TTC549 (cell line): ENCODE measurements around the gene SH3D19.

ENCODE experiments used
- FAIRE-seq: peaks from 2 replicates; lab custom pipeline; 2012; peaks lifted over from hg19 to GRCh38; lab: Jason Lieb, UNC

SH3D19 gene

GRCh38 chr4:151231915-151232595, 93.3 kb downstream of the SH3D19 start:
- FAIRE-seq: no peak

DNA sequence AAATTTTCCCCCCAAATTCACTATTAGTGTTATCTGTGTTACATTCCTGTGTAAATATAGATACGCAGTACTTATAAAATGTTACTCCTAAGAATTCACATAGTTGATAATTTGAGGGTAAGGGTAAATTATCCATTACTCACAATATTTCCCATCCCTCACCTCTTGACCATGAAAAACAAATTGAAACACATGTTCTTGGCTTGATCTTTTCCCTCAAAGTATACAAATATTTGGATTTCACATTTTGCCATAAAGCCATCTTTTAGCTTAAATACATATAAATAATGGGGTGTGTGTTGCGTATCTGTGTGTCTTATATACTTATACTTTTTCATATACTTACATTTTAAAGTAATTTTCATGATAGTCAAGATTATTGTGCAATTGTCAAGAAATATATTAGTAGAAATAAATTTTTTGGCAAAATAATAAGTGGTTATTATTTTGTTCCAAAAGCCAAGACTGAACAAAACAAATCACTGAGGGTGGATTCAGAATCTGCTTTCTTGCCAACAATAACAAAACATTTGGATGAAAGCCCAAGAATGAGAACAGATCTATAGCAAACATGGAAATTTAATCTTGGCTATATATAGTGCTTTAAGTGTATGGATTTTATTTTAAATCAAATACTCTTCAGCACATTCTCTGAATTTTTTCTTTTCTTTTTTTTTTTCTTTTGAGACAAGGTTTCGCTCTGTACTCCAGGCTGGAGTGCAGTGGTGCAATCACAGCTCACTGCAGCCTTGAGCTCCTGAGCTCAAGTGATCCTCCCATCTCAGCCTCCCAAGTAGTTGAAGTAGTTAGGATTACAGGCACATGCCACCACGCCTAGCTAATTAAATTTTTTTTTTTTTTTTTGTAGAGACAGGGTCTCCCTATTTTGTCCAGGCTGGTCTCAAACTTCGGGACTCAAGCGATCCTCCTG, 97.0 kb downstream of the SH3D19 start:
- no peak for FAIRE-seq

- no peak for FAIRE-seq
Observed at GRCh38 chr4:151227731-151228130, 97.7 kb downstream of the SH3D19 start.

DNA sequence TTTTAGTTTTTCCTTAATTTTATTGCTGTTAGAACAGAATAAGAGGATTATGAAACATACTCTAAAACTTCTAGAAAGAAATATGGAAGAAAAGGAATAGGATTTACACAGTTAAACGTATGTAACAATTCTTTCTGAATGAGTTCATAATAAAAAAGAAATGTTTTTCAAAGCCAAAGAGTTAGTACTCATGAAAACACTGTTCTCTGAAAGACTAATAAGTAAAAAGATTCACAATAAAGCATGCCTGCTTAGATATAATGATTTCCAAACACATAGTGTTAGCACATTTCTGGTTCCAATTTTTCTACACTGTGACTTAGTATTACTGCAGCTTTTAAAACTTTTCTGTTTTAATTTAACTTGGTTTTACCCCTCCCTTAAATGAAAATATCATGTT, 98.2 kb downstream of the SH3D19 start:
- no peak for FAIRE-seq

DNA sequence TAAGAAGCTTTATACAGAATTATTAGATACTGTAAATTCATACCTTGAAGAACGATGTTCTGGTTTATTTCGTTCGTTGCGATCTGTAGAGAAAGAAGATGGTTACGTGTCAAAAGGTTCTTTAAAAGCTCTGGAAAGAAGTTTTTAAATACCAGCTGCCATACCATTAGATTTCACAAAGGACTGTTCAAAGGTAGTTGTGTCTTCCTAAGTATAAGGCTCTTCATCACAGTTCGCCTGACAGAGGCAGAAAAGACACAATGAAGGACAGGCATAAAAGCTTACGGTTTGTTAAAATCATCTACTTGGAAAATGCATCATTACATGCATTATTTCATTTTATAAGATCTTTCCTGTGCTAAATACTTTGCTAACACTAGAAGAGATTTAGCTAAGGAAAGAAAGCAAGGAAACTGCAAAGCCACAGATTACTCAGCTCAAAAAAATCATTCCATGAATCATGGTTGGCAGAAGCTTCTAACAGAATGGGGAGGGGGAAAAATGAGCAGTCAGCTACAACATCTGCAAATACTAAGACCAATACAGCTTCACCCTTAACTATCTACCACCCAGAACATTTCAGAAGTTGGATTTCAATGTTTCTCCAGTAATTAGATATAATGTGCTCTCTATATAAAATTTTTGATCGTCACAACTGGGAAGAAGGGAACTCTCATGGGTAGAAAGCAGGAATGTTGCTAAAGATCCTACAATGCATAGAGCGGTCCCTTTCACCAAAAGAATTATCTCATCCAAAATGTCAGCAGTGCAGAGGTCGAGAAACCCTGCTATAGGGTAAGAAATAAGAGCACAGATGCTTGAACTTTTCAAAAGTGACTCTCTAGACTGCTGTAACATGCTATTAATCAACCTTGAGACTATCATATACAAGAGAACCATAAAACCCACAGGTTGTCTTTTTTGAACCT, 99.1 kb downstream of the SH3D19 start:
- no peak for FAIRE-seq

DNA sequence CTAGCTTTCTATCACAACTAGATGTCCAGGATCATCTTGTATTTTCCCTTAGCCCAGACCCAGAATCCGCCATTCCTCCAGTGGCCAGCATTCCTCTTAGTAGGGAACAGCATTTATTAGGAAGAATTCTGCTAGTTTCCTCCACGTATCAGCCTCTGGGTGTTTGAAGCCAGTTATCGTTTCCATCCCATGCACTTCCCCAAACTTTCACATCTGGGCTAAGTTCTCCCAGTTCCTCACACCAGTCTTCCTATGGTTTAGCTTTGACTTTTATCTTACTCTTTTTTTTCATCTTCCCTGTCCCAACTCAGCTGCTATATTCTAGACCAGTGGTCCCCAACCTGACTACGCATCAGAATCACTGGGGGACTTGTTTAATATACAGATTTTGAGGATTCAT, 101.9 kb downstream of the SH3D19 start:
- FAIRE-seq: no peak

- no peak for FAIRE-seq
Observed at GRCh38 chr4:151219948-151220347, 105.5 kb downstream of the SH3D19 start.

GRCh38 chr4:151219091-151219490, 106.3 kb downstream of the SH3D19 start:
- no peak for FAIRE-seq

GRCh38 chr4:151218343-151218742, 107.1 kb downstream of the SH3D19 start:
- FAIRE-seq: no peak

- no peak for FAIRE-seq
Observed at GRCh38 chr4:151217326-151217725, 108.1 kb downstream of the SH3D19 start.

DNA sequence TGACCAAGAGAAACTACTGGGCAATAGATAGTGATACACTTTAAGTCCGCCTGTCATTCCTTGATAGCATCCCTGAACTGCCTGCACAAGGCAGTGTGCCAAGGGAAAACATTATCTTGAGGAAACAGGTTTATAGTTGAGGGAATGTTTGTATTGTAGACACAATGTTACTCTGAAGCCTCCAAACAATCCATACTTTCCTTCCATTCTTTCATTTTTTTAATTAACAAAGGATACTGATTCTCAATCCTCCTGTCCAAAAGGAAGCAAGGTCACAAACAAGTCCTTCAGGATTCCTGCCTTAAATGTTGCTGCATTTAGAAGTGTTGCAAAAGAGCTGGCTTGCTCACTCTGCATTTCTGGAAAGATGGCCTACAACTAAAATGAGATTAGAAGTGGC, 110.1 kb downstream of the SH3D19 start:
- no peak for FAIRE-seq

DNA sequence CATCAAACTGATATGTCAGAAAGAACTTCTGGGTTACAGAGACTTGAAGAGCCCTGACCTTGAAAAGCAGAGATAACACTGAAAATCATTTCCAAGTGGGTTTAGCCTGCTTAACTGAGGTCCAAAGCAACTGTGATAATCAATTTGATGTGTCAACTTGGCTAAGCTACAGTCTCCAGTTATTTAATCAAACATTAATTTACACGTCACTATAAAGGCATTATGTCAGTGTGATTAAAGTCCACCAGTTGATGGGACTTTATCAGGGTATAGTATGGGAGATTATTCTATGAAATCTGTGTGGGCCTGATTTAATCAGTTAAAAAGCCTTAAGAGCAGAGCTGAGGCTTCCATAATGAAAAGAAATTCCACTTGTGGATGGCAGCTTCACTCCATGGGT, 117.5 kb downstream of the SH3D19 start:
- FAIRE-seq: no peak

GRCh38 chr4:151207186-151207585, 118.2 kb downstream of the SH3D19 start:
- FAIRE-seq: no peak

DNA sequence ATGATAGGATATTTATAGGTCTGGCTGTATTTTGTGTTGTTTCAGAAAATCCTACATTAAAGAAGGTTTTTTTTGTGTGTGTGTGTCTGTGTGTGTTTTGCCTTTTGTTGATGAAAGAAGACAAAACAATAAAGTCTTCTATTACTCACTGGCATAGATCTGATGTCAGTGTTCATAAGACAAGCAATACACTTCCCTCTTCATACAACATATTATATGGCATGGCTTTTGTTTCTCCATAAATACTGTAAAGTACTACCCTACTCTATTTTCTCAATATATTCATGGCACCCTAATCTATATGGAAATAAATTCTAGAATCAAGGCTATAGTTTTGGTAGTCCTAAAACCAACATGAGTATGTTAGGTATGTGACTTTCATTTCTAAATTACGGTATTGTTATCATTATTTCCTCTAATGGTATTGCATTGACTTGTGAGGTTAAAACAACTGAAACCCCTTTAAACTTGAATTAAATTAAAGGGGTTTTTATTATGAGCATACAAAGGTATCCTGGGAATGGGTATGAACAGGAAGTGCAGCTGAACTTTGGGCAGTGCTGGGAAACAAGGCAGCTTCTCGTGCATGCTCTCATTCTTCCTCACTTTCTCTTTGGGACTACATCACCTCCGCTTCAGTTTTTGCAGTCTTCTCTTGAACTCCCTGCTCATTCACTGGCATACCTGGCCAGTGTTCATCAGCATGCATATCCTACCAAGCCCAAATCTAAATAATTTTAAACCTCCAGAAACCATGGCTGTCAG, 119.0 kb downstream of the SH3D19 start:
- no peak for FAIRE-seq

GRCh38 chr4:151205722-151206121, 119.7 kb downstream of the SH3D19 start:
- no peak for FAIRE-seq

- FAIRE-seq: no peak
Observed at GRCh38 chr4:151204925-151205524, 120.4 kb downstream of the SH3D19 start.

GRCh38 chr4:151202851-151203455, 122.5 kb downstream of the SH3D19 start:
- FAIRE-seq: no peak

- FAIRE-seq: no peak
Observed at GRCh38 chr4:151202381-151202780, 123.0 kb downstream of the SH3D19 start.

DNA sequence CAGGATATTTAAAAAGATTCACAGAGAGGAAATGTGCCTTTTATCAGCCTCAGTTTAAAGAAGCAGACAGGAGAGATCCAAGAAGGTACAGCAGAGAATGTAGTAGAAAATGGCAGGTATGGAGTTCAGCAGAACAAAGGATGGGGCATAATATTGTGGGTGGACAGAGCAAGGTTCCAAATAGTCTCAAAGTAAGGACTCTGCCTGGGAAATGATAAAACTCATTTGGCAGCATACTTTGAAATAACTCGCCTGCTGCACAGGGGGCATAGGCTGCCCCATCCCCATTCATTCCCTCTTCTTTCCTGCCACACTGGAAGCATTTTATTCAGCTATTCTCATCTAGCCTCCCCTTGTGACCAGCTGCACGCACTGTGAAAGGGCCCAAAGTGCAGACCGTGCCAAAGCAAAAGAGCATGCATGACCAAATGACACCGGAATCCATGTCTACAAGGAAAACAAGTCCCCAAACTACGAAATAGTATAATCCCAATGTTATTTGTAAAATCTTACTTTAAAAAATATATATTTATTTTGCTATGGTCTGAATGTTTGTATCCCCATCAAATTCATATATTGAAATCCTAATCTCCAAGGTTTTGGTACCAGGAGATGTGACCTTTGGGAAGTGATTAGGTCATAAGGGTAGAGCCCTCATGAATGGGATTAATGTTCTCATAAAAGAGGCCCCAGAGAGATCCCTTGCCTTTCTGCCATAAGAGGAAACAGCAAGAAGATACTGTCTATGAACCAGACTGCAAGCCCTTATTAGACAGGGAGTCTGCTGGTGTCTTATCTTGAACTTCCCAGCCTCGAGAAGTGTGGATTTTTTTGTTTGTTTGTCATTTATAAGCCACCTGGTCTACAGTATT, 125.8 kb downstream of the SH3D19 start:
- FAIRE-seq: no peak

DNA sequence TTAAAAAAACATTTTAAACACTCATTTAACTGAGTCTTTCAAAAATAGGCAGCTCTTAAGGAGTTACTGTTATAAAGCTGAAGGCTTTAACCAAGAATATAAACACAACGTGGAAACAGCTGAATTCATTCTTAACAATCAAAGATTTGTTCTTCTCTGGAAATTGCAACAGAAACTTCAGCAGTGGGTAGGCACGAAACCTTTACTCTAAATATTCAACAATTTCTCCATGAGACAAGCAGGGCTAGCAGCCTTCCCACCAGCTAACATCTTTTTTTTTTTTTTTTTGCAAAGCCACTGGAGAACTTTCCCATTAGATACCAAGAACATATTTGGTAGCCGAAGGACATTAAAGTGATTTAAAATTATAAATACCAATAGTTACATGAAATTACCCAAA, 126.7 kb downstream of the SH3D19 start:
- no peak for FAIRE-seq
